ENCODE data around the gene TMEM53.
"Not testable (repeated sequence)": the region's sequence is repeated elsewhere in the genome, so short reads cannot be mapped to it uniquely, and the experiment has no call there.

The TMEM53 gene

GRCh38 chr1:44674113-44675000 lies at the start of gene TMEM53, which contains the start of gene ARMH1:
TMEM53 (minus strand) TSS chr1:44674481; CDS start chr1:44674391, 90 bp downstream.
ARMH1 (plus strand) TSS chr1:44674714; CDS start chr1:44689698, 14,984 bp downstream.
- DNase-seq (ENCODE audit: low read depth in 2 of 3, low spot score in 2 of 3): peak; percentile 86 to 93 (median 91)

DNA sequence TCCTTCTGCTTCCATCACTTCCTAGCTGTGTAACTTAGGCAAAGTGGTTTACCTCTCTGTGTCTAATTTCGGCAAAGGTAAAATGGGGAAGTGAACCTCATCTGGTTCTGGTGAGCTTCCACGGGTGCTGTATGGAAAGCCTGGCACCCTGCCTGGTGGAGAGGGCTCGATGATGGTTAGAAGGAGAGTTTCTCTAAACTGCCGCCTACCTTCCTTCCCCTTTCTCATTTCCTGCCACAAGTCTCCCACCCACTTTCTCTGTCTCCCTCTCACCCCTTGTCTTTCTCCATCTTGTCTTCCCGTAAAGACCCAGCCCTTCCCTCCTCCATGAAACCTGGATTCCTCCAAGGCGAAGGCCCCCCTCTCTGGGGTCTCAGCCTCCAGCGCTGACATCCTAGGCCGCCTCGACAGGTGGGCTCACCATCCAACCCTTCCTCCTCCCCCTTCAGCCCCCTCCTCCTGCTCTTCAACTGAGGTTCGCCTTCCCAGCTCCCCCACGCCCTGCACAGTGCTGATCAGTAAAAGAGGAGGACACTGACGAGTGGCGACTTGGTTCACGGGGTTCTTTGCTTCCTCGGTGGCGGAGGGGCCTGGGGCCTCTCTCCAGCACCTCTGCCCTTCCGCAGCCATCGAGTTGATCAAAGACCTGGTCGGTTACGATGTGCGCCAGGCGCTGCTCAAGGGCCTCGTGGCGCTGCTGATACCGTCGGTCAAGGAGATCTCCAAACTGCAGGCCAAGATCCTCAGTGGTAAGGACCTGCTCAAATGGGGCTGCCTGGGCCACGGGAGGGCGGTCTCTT lies 49.4 kb upstream of the TMEM53 start:
- no peak for DNase-seq (ENCODE audit: low read depth in 2 of 3, low spot score in 2 of 3)

- DNase-seq (ENCODE audit: low read depth in 2 of 3, low spot score in 2 of 3): no peak
Observed at GRCh38 chr1:44723064-44723463, 48.8 kb upstream of the TMEM53 start.

- DNase-seq (ENCODE audit: low read depth in 2 of 3, low spot score in 2 of 3): peak in 1 of 3 experiments; percentile 77
Observed at GRCh38 chr1:44721485-44722361, 47.4 kb upstream of the TMEM53 start.

GRCh38 chr1:44720281-44720680 lies 46.0 kb upstream of the TMEM53 start:
- no peak for DNase-seq (ENCODE audit: low read depth in 2 of 3, low spot score in 2 of 3)

GRCh38 chr1:44719318-44719717 lies 45.0 kb upstream of the TMEM53 start:
- no peak for DNase-seq (ENCODE audit: low read depth in 2 of 3, low spot score in 2 of 3)

GRCh38 chr1:44718091-44718490 lies 43.8 kb upstream of the TMEM53 start:
- DNase-seq (ENCODE audit: low read depth in 2 of 3, low spot score in 2 of 3): no peak

DNA sequence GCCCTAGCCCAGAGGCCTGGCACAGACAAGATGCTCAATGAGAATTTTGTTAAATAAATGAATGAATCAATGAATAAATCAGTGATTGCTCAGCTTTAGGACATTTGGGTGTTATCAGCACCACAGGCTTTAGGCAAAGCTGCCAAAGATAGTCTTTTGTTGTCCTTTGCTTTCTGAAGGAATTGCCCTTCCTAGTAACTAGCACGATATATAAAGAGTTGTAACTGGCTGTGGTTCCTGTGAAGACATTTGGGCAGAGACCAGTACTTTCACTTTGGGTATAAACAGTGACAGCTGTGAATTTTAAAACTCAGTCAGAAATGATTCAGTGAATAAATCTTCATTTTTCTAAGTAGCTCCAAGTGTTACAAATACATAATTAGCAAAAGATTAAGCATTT lies 43.4 kb upstream of the TMEM53 start:
- DNase-seq (ENCODE audit: low read depth in 2 of 3, low spot score in 2 of 3): no peak

GRCh38 chr1:44717156-44717555 lies 42.9 kb upstream of the TMEM53 start:
- DNase-seq (ENCODE audit: low read depth in 2 of 3, low spot score in 2 of 3): no peak

DNA sequence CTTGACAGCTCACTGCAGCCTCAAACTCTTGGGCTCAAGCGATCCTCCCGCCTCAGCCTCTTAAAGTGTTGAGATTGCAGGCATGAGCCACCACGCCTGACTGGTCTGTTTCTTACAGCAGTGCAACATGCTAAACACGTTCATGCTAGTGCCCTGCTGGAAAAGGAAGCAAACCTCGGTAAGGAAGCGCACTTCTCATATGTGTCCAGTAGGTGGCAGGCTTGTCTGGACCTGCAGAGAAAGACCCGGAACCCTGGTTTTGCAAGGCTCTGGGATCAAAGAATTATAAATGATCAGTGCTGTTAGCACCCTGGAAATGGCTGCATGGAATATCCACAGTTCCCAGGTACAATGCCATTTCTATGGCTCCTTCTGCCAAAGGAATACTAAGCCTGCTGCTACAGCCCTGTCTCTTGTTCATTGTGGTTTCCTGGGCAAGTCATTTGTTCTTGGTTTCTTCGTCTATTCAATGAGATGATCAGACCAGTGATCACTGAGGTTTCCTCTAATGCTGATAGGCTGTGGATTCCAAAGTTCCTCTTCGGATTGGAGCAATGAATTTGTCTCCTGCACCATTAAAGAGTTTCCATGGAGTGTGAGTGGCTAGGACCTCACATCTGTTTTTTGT lies 40.8 kb upstream of the TMEM53 start:
- DNase-seq (ENCODE audit: low read depth in 2 of 3, low spot score in 2 of 3): no peak

DNA sequence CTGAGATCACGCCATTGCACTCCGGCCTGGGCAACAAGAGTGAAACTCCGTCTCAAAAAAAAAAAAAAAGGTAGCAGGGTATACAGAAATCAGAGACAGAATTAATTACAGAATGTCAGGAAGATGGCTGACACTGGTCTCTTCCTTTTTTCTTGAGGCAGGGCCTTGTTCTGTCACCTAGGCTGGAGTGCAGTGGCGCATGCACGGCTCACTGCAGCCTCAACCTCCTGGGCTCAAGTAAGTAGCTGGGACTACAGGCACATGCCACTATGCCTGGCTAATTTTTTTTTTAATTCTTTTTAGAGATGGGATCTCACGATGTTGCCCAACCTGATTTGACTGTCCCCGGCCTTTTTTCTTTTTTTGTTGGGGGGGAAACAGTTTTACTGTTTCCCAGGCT lies 40.3 kb upstream of the TMEM53 start:
- no peak for DNase-seq (ENCODE audit: low read depth in 2 of 3, low spot score in 2 of 3)

GRCh38 chr1:44713321-44713781 lies 39.1 kb upstream of the TMEM53 start:
- no peak for DNase-seq (ENCODE audit: low read depth in 2 of 3, low spot score in 2 of 3)

DNA sequence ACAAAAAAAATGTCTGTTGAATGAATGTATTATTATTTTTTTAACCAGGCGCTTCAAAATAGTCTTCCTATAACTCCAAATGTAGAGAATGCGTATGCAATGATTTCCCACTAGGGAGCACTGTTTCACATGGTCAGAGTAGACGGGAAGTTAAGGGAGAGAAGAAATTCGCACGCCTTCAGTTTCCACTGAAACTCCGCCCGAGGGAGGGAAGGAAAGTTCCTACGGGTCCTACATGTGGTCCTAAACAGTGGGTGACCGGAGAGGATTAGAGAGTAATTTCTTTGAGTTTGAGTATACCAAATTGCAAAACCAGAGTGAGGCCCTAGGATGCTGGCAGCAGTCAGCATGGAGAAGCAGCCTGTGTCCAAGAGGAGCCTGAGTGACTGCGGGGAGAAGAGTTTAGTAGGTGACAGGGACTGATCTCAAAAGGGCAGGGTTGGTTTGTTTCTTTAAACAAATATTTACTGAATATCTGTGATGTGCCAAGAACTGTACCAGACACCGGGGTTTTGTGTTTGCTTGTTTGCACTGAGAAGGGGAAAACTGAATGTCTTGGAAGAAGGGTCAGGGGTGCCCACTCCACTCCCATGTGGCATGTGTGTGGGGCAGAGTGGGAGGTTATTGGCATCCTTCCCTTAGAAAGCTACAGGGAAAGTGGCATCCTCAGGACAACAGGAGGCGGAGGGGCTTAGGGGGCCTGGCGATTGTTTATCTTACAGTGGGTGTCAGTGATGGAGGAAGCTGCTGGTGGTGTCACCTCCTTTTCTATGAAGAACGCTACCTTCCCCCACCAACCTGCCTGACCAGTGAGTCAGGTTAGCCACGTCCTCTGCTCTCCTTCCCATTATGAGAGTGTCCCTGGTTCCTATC lies 33.9 kb upstream of the TMEM53 start:
- no peak for DNase-seq (ENCODE audit: low read depth in 2 of 3, low spot score in 2 of 3)

DNA sequence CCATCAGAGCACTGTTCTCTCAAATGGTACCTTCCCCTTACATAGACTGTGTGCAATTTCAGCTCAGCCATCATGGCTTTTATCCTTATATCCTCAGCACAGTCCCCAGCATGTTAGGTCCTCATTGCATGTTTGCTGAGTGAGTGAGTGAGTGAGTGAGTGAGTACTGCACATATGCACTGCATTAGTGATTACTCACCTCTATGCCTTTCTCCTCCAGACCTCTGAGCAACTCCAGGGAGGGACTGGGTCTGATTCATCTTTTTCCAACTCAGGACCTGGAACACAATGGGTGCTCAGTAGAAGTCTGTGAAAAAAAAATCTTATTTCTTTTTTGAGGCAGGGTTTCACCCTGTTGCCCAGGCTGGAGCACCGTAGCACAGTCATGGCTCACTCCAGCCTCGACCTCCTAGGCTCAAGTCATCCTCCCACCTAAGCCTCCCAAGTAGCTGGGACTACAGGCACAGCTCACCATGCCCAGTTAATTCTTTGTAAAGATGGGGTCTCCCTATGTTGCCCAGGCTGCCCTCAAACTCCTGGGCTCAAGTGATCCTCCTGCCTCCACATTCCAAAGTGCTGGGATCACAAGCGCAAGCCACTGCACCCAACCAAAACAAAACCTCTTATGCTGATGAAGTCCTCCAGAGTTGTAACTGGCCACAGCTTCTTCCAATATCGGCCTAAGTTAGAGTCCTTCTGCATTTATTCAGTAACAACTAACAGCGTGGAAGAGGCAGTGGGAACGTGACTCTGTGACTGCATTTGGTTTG lies 33.0 kb upstream of the TMEM53 start:
- DNase-seq (ENCODE audit: low read depth in 2 of 3, low spot score in 2 of 3): no peak

DNA sequence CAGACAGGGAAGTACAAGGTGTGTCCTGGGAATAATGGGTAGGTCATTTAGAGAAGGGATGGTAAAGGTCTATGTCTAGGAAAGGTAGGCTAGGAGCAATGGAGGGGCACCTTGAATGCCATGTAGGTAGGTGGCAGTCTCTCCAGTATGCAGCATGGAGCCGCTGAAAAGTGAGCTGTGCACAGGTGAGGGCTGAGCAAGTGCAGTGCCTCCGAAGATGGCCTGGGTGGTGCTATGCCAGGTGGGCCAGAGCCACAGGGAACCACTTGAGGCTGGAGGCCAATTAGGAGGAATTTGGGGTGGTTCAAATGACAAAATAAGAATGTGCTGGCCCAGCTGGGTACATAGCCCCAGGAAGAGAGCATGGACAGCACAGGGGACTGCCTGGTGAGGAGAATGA lies 31.7 kb upstream of the TMEM53 start:
- DNase-seq (ENCODE audit: low read depth in 2 of 3, low spot score in 2 of 3): no peak

DNA sequence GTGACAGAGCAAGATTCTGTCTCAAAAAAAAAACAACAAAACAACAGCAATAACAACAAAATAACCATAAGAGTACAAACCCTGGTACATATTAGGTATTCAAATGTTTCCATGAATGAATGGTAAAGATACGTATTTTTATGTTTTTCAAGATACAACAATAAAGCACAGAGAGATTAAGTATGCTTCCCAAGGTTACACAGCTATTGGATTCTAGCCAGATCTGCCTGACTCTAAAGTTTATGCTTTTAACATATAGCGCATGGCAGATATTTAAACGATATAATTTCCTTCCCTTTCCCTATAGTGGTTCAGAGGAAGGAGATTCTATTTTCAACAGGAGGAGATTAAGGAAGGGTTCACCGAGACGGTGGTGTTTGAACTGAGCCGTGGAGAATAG lies 31.2 kb upstream of the TMEM53 start:
- no peak for DNase-seq (ENCODE audit: low read depth in 2 of 3, low spot score in 2 of 3)

GRCh38 chr1:44701141-44701573 lies 26.9 kb upstream of the TMEM53 start:
- no peak for DNase-seq (ENCODE audit: low read depth in 2 of 3, low spot score in 2 of 3)

- DNase-seq (ENCODE audit: low read depth in 2 of 3, low spot score in 2 of 3): no peak
Observed at GRCh38 chr1:44700573-44700972, 26.3 kb upstream of the TMEM53 start.

- DNase-seq (ENCODE audit: low read depth in 2 of 3, low spot score in 2 of 3): not testable (repeated sequence)
Observed at GRCh38 chr1:44699375-44699774, 25.1 kb upstream of the TMEM53 start.

Measured in activated CD8-positive, alpha-beta memory T cell treated with anti-CD3 and anti-CD28 coated beads for 48 hours (primary cell).